Measurements from ENCODE around the gene GPR183. TPM values are rescaled to one million over a fixed set of nuclear protein-coding genes. Genes with fewer than 3 reads are reported as not detected.

The GPR183 gene
- total RNA-seq, 4 donors from 2014 or later, result 3.0 to 14.6 (median 6.5) TPM

DNA sequence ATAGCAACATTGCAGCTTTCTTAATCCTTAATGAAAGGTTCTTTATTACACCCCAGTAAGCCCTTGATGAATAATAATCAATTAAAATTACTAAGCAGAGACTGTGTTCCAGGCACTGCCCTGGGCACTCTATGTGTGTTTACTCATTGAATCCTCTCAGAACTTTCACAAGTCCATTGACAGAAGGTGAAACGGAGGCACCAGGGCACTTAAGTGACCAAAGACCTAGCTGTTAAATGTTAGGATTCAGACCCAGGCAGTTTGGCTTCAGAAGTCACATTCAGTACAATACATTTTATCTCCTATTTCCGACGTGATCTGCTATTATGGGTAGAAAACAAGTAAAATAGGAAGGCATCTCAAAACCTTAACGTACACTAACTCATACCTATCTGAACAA lies 2.7 kb downstream of the GPR183 start:
- DNase-seq, result no peak
- H3K27me3 ChIP-seq, result no peaks in the 10 kb centered on the region
- H3K27ac ChIP-seq, result peak overlapping the region; percentile 36 to 76 (median 62)
- peaks cover 0 to 17% (median 5%) of the 10 kb centered on the region in 4 donors for H3K4me1 ChIP-seq
- H3K9me3 ChIP-seq, result no peaks in the 10 kb centered on the region
- TF ChIP-seq, protein P1, sequence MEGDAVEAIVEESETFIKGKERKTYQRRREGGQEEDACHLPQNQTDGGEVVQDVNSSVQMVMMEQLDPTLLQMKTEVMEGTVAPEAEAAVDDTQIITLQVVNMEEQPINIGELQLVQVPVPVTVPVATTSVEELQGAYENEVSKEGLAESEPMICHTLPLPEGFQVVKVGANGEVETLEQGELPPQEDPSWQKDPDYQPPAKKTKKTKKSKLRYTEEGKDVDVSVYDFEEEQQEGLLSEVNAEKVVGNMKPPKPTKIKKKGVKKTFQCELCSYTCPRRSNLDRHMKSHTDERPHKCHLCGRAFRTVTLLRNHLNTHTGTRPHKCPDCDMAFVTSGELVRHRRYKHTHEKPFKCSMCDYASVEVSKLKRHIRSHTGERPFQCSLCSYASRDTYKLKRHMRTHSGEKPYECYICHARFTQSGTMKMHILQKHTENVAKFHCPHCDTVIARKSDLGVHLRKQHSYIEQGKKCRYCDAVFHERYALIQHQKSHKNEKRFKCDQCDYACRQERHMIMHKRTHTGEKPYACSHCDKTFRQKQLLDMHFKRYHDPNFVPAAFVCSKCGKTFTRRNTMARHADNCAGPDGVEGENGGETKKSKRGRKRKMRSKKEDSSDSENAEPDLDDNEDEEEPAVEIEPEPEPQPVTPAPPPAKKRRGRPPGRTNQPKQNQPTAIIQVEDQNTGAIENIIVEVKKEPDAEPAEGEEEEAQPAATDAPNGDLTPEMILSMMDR (IDR thresholded peaks at IDR 0.05), result no peak
- TF ChIP-seq POLR2A (IDR thresholded peaks at IDR 0.05) (no peak), POLR2AphosphoS5 (IDR thresholded peaks at IDR 0.05) (no peak), EP300 (IDR thresholded peaks at IDR 0.05; ENCODE audit: low read depth) (no peak)
- 68 to 72% methylated on average over 3 to 4 of the region's 4 CpGs for WGBS, 2 donors (ENCODE audit: low coverage in 1 of 2)
- H3K36me3 ChIP-seq, result no peaks in the 10 kb centered on the region
- H3K4me3 ChIP-seq, result peak overlapping the region in 2 of 4 donors; percentile 7 to 42
- intact Hi-C loops (cut with DNase I; ENCODE audit: low total_unique reads) (no loop called here), in situ Hi-C loops (cut with MboI; ENCODE audit: low pct_ligation_motif_present in 1 of 4, low pct_unique_long_range_greater_than_20kb in 1 of 4, low sequenced_read_pairs in 3 of 4) (no loop called here)

DNA sequence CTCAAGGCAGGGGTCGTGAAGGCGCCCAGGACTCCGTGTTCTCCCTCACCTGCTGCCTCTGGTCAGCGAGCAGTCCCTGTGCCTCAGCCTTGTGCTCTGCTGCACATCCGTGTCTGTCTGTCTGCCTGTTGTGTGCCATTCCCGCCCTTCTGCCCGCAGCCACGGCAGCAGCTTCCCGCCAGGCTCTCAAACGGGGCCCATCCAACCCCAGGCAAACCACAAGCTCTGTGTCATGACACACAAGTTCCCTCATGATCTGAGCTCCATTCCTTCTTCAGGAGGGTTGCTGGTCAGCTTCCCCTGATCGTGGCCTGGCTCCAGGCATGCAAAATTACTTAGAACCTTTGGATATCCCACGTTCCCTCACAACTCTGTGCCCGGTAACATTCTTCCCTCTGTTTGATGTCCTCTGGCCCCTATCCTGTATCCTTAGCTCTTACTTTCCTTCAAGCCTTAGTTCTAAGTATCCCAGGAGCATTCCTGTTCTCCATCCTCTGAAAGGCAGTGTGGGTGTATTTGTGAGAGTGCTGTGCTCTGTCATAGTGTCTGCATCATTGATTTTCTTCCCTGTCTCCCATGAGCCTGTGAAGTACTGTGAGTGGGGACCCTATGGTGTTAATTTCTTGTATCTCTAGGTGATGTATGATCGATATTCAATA lies 3.2 kb downstream of the GPR183 start:
- peak overlapping the region in 1 of 4 donors; percentile 42 for H3K4me3 ChIP-seq
- intact Hi-C loops (cut with DNase I; ENCODE audit: low total_unique reads), result no loop called here
- DNase-seq, result peak; percentile 34

DNA sequence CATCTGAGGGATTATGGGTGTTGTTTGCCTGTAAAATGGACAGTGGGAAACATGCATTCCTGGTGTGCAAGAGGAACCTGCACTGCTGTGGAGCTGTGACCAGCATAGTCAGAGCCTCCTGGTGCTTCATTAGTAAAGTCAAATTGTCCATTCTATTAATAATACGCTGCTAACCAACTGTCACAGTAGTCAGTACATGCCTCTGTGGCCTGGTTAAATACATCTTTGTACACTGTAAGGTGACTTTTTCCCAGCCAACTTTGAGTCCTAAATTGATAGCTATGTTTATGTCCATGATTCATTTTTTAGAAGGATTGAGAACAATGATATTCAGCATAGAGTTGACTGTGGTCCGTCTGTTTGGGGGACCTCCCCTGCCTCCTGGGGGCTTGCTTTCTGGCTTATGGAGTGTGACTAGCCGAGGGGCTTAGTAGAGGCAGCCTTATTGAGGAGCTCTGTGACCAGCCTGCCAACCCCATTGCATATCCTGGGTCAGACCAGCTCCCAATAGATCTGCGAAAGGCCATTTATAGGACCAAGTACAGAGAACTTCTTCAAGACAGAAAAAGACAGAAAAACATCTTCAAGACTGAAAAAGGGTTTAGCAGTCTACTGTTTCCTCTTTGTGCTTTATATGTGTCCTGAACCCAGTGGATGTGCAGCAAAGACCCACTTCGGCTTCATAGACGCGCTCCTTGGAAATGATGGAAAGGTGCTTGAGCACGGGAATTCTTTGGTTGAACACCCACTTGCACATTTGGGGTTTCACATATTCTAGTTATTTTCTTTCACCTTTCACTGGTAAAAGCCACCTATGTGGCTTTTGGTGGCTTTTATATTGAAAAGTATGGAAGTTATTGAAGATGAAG lies 4.3 kb downstream of the GPR183 start:
- Histone ChIP-seq H3K9me3 (no peaks in the 10 kb centered on the region), H3K4me1 (peaks cover 0 to 9% (median under 1%) of the 10 kb centered on the region in 4 donors), H3K27me3 (no peaks in the 10 kb centered on the region), H3K27ac (peak overlapping the region; percentile 36 to 76 (median 62)), H3K4me3 (peak overlapping the region in 1 of 4 donors; percentile 42), H3K36me3 (no peaks in the 10 kb centered on the region)
- intact Hi-C loops (cut with DNase I; ENCODE audit: low total_unique reads), result no loop called here
- TF ChIP-seq POLR2A (IDR thresholded peaks at IDR 0.05) (no peak), EP300 (IDR thresholded peaks at IDR 0.05; ENCODE audit: low read depth) (no peak), POLR2AphosphoS5 (IDR thresholded peaks at IDR 0.05) (no peak)
- TF ChIP-seq, protein P1 (IDR thresholded peaks at IDR 0.05), result no peak
- 82 to 88% methylated on average over 5 to 8 of the region's 8 CpGs for WGBS, 2 donors (ENCODE audit: low coverage in 1 of 2)
- DNase-seq, result no peak
- in situ Hi-C loops (cut with MboI; ENCODE audit: low pct_ligation_motif_present in 1 of 4, low pct_unique_long_range_greater_than_20kb in 1 of 4, low sequenced_read_pairs in 3 of 4), result no loop called here

More for the DNA sequence above, 3.2 kb downstream of the GPR183 start:
- H3K4me1 ChIP-seq, result peaks cover 0 to 13% (median 2%) of the 10 kb centered on the region in 4 donors
- peak overlapping the region; percentile 36 to 76 (median 62) for H3K27ac ChIP-seq
- TF ChIP-seq, protein P1 (IDR thresholded peaks at IDR 0.05), result no peak
- TF ChIP-seq POLR2A (IDR thresholded peaks at IDR 0.05), result peak; percentile 20
- TF ChIP-seq POLR2AphosphoS5 (IDR thresholded peaks at IDR 0.05), result peak in 1 of 3 donors; percentile 48
- in situ Hi-C loops (cut with MboI; ENCODE audit: low pct_ligation_motif_present in 1 of 4, low pct_unique_long_range_greater_than_20kb in 1 of 4, low sequenced_read_pairs in 3 of 4), result no loop called here
- WGBS, 2 donors (ENCODE audit: low coverage in 1 of 2), result 79% methylated on average over 14 of the region's 14 CpGs; no CpG with 5 or more reads in 1 of the 2 donors
- H3K9me3 ChIP-seq, result no peaks in the 10 kb centered on the region
- no peaks in the 10 kb centered on the region for H3K36me3 ChIP-seq
- no peaks in the 10 kb centered on the region for H3K27me3 ChIP-seq

All from transverse colon (tissue), 4 donors.